Activated naive CD8-positive, alpha-beta T cell (primary cell): ENCODE data around the gene TAP1.

Source experiments
- H3K27ac Mint-ChIP-seq: one replicate; pipeline ENCODE4 v1.8.0; 2021; ENCODE audit warnings: mixed read lengths
- H3K27me3 Mint-ChIP-seq: one replicate; pipeline ENCODE4 v1.8.0; 2021; ENCODE audit warnings: mixed read lengths
- H3K36me3 Mint-ChIP-seq: one replicate; pipeline ENCODE4 v1.8.0; 2021; ENCODE audit warnings: mixed read lengths
- H3K4me1 Mint-ChIP-seq: one replicate; pipeline ENCODE4 v1.8.0; 2021; ENCODE audit warnings: low read depth, mixed read lengths
- H3K4me3 Mint-ChIP-seq: one replicate; pipeline ENCODE4 v1.8.0; 2021; ENCODE audit warnings: mild to moderate bottlenecking, mixed read lengths
- H3K9me3 Mint-ChIP-seq: one replicate; pipeline ENCODE4 v1.8.0; 2021; ENCODE audit warnings: low read depth, mixed read lengths

TAP1 gene

DNA sequence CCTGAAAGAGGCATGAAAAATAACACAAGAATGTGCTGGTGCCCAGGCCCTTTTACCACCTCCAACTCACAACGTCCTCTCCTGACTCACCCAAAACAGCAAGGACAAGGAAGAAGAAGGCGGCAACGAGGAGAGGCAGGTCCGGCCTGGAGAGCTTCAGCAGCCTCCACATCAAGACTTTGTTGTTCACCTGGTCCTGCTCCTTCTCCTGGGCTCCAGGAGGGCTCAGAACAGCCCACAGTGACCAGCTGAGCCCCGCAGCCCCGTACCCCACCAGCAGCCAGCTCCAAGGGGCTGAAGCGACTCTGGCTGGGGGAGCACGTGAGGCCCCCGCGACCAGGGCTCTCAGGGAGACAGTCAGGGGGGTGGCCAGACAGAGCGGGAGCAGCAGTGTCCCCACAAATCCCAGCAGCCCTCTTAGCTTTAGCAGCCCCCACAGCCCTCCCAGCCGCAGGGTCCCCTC, 15.8 kb downstream of the TAP1 start:
- Mint-ChIP-seq H3K9me3 (no peaks in the 10 kb centered on the region), H3K4me3 (peak overlapping the region; percentile 92), H3K27ac (peak overlapping the region; percentile 100), H3K4me1 (peaks cover 84% of the 10 kb centered on the region), H3K36me3 (peaks cover 46% of the 10 kb centered on the region), H3K27me3 (no peaks in the 10 kb centered on the region)

DNA sequence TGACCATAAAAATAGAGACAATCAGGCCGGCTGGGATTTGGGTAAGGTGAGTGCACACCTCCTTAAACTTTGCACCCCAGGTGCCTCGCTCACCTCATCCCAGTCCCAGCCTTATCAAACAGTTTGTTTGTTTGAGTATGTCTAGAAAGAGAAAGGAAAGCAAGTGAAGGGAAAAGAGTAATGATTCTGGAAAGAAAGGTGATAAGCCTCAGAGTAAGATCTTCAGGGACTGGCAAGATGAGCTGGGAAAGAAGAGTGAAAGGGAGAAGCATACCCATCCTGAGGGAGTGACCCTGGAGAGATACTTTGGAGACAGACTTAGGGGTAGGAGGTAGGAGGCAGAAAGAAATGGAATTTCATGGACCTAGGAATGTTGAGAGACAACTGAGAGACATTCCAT, 16.6 kb downstream of the TAP1 start:
- H3K9me3 Mint-ChIP-seq: no peaks in the 10 kb centered on the region
- H3K4me3 Mint-ChIP-seq: peak overlapping the region; percentile 92
- peaks cover 86% of the 10 kb centered on the region for H3K4me1 Mint-ChIP-seq
- H3K36me3 Mint-ChIP-seq: peaks cover 40% of the 10 kb centered on the region
- H3K27me3 Mint-ChIP-seq: no peaks in the 10 kb centered on the region
- peak overlapping the region; percentile 100 for H3K27ac Mint-ChIP-seq

DNA sequence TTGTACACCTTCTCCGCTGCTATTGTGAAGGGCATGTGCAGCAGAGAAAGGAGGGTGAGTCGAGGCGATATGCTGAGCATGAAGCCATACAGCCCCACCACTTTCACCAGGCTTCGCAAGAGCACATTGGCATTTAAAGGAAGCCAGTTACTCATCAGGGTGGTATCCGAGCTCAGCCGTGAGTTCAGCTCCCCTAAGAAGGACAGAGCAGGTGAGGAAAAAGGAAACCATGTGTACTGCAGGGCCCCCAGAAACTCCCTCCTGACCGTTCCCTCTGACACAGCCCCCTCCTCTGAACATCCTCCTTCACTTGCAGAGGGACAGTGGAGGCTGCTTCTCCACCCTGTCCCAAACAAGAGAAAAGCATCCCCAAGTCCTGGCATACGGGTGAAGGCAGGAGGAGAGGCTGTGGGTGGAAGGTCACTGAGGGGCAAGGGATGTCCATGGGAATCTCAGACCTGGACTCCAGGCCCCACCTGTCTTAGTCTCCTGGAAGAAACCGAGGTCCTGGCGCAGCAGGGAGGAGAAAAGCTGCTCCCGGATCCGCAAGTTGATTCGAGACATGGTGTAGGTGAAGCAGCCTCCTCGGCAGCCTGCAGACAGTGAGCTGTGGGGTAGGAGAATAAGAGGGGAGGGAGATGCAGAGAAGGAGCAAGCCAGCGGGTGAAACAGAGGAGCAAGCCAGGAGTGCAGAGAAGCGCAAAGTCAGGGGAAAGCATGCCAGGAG, 18.2 kb downstream of the TAP1 start:
- Mint-ChIP-seq H3K9me3 (no peaks in the 10 kb centered on the region), H3K36me3 (peaks cover 38% of the 10 kb centered on the region), H3K27ac (peak overlapping the region; percentile 100), H3K27me3 (no peaks in the 10 kb centered on the region), H3K4me1 (peaks cover 79% of the 10 kb centered on the region), H3K4me3 (peak overlapping the region; percentile 92)

DNA sequence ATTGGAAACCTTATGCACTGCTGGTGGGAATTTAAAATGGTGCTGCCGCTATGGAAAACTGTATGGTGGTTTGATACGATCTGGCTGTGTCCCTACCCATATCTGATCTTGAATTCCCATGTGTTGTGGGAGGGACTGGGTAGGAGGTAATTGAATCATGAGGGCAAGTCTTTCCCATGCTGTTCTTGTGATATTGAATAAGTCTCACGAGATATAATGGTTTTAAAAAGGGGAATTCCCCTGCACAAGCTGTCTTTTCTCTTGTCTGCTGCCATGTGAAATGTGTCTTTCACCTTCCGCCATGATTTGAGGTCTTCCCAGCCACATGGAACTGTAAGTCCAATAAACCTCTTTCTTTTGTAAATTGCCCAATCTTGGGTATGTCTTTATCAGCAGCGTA, 19.8 kb downstream of the TAP1 start:
- H3K4me1 Mint-ChIP-seq: peaks cover 72% of the 10 kb centered on the region
- peak overlapping the region; percentile 92 for H3K4me3 Mint-ChIP-seq
- H3K27me3 Mint-ChIP-seq: no peaks in the 10 kb centered on the region
- H3K9me3 Mint-ChIP-seq: no peaks in the 10 kb centered on the region
- H3K27ac Mint-ChIP-seq: peak overlapping the region; percentile 100
- peaks cover 34% of the 10 kb centered on the region for H3K36me3 Mint-ChIP-seq

DNA sequence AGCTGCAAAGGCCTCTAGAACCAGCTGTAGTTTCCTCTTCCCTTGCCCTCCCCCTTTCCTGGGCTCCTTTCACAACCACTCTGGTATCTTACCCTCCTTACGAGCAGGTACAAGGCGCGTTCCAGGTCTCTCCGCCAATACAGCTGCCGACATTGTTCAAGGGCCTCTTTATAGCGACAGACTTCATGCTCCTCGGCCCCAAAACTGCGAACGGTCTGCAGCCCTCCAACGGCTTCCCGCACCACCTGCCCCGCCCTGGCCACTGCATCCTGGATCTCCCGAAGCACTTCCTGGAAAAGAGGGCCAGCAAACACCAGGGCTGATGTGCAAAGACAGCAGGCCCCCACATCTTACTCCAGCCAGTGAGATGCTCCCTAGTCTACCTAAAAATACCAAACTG, 21.0 kb downstream of the TAP1 start:
- Mint-ChIP-seq H3K27me3 (no peaks in the 10 kb centered on the region), H3K27ac (no peak overlapping the region), H3K4me3 (peak overlapping the region; percentile 40), H3K9me3 (no peaks in the 10 kb centered on the region), H3K4me1 (peaks cover 74% of the 10 kb centered on the region), H3K36me3 (peaks cover 35% of the 10 kb centered on the region)

DNA sequence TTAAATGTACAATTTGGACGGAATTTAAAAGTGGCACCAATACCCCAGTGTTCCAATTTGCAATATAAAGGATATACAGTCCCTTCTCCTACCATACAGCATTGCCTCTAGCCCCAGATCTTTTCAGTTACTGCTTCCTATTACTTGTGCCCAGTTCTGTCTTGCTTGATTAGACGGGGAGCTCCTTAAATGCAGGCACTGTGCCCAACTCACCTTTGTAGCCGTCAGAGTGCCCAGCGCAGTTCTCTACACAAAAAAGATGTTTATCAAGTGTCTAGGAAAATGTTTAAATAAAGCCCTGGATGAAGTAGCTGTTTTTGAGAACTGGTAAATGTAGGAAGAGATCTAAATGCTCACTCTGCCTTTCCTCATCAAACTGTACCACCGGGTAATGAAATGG, 22.6 kb downstream of the TAP1 start:
- H3K4me3 Mint-ChIP-seq: no peak overlapping the region
- H3K9me3 Mint-ChIP-seq: no peaks in the 10 kb centered on the region
- peaks cover 68% of the 10 kb centered on the region for H3K4me1 Mint-ChIP-seq
- no peaks in the 10 kb centered on the region for H3K27me3 Mint-ChIP-seq
- peak overlapping the region; percentile 70 for H3K27ac Mint-ChIP-seq
- H3K36me3 Mint-ChIP-seq: peaks cover 28% of the 10 kb centered on the region

DNA sequence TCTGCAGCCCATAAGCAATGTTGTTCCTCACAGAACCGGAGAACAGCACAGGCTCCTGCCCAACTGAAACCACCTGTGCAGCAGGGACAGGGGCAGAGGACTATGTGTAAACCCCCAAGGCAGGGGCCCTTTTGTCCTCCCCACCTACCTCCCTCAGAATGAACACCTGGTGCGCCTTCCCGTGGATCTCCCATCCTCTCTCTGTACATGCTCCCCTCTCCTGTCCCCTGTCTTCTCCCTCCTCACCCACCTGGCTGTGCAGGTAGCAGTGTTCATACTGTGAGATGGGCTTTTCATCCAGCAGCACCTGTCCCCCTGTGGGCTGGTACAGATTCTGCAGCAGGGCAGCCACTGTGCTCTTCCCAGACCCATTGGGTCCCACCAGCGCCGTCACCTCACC, 23.5 kb downstream of the TAP1 start:
- Mint-ChIP-seq H3K4me1 (peaks cover 59% of the 10 kb centered on the region), H3K27ac (peak overlapping the region; percentile 66), H3K36me3 (peaks cover 22% of the 10 kb centered on the region)

DNA sequence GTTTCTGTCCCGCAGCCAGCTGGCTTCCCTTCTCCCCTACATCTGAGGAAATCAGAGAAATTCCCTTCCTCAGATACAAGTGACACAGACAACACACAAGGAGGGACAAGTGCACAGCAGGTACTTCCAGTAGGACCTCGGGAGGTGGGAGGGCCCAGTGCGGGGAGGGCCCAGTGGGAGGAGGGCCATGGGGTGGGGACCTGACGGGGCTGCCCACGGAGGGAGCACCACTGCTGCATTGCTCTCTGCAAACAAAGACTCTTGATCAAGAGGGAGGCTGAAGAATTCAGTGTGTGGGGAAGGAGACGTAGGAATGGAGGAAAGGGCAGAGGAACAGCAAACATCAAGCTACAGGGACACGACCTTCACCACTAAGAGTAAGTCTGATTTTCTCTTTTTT, 24.0 kb downstream of the TAP1 start:
- no peaks in the 10 kb centered on the region for H3K9me3 Mint-ChIP-seq
- no peaks in the 10 kb centered on the region for H3K27me3 Mint-ChIP-seq
- H3K4me3 Mint-ChIP-seq: no peak overlapping the region
- H3K27ac Mint-ChIP-seq: peak overlapping the region; percentile 22
- H3K36me3 Mint-ChIP-seq: peaks cover 19% of the 10 kb centered on the region
- peaks cover 54% of the 10 kb centered on the region for H3K4me1 Mint-ChIP-seq

More for the DNA sequence above, 23.5 kb downstream of the TAP1 start:
- Mint-ChIP-seq H3K27me3 (no peaks in the 10 kb centered on the region), H3K4me3 (no peak overlapping the region), H3K9me3 (no peaks in the 10 kb centered on the region)

DNA sequence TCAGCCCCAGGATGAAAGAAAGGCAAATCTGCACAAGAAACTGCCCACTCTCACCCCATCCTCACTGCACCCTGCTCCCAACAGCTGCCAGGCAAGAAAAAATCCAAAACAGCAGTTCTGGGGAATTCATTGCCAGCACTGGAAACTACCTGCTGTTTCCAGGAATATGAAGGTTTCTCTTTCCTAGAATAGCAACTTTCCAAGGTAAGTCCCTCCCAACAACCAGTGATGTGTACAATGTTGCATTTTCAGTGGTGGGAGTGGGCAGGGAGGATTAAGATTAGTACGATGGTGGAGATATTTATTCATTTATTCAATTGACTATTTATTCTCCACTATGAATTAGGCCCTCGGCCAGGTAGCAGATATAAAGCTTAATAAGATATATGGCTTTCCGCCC, 26.5 kb downstream of the TAP1 start:
- Mint-ChIP-seq H3K27me3 (no peaks in the 10 kb centered on the region), H3K36me3 (peaks cover 11% of the 10 kb centered on the region), H3K4me1 (peaks cover 29% of the 10 kb centered on the region), H3K4me3 (no peak overlapping the region), H3K9me3 (no peaks in the 10 kb centered on the region), H3K27ac (peak overlapping the region; percentile 69)

DNA sequence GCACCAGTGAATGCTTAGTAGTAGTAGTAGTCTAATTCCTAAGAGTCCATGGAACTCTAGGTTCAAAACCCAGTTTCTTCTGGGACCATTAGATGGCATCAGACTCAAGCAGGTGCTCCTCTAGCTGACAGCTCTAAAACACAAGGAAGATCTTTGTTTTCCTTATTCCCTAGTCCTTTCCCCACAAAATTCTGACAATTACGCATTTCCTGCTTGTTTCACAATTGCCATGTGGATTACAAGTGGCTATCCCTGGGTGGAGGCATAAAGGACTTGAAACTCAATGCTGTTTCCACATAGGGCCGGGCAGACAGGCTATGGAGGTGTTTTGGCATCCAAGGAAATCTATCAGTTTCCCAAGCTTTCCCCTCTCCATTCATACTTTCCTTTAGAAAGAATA, 27.5 kb downstream of the TAP1 start:
- no peaks in the 10 kb centered on the region for H3K27me3 Mint-ChIP-seq

DNA sequence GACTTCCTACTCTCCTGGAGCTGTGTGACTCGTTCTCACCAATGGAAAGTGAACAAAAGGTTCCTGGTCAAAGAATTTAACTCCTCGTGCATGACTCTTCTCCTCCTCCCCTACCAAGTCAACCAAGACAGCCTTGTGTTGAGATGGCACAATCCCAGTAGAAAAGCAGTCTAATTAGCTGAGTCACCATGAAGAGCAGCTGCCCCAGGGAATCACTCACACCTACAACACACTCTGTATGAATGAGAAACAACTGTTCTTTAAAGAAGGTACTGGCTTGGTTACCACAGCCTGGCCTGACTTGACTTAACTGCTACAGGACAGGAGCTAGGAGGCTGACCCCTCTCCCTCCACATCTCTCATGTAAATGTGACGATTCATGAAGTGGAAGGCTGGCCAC, 33.8 kb downstream of the TAP1 start:
- no peak overlapping the region for H3K27ac Mint-ChIP-seq
- H3K4me1 Mint-ChIP-seq: peaks cover 2% of the 10 kb centered on the region
- H3K27me3 Mint-ChIP-seq: no peaks in the 10 kb centered on the region
- no peak overlapping the region for H3K4me3 Mint-ChIP-seq
- no peaks in the 10 kb centered on the region for H3K9me3 Mint-ChIP-seq
- H3K36me3 Mint-ChIP-seq: peaks cover 7% of the 10 kb centered on the region

More for the DNA sequence above, 27.5 kb downstream of the TAP1 start:
- H3K4me1 Mint-ChIP-seq: peaks cover 22% of the 10 kb centered on the region
- peaks cover 7% of the 10 kb centered on the region for H3K36me3 Mint-ChIP-seq
- peak overlapping the region; percentile 61 for H3K27ac Mint-ChIP-seq
- no peaks in the 10 kb centered on the region for H3K9me3 Mint-ChIP-seq
- no peak overlapping the region for H3K4me3 Mint-ChIP-seq

DNA sequence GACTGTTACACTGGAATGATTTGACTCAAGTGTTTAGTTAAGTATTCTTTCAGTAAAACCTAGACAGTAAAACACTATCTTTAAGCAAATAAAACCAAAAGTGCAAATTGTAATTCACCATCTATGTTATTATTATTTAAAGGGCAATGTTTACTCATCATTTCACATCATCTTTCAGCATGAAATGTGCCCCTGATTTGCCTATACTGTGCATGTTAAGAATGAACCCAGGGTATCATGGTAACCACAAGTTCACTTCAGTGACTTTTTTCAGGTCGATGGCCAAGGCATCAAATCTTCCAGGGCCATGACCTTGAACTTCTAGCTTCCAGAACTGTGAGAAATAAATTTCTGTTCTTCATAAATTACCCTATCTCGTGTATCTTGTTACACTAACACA, 34.6 kb downstream of the TAP1 start:
- Mint-ChIP-seq H3K27ac (no peak overlapping the region), H3K27me3 (no peaks in the 10 kb centered on the region), H3K9me3 (no peaks in the 10 kb centered on the region), H3K4me3 (no peak overlapping the region), H3K36me3 (peaks cover 10% of the 10 kb centered on the region), H3K4me1 (peaks cover 2% of the 10 kb centered on the region)

DNA sequence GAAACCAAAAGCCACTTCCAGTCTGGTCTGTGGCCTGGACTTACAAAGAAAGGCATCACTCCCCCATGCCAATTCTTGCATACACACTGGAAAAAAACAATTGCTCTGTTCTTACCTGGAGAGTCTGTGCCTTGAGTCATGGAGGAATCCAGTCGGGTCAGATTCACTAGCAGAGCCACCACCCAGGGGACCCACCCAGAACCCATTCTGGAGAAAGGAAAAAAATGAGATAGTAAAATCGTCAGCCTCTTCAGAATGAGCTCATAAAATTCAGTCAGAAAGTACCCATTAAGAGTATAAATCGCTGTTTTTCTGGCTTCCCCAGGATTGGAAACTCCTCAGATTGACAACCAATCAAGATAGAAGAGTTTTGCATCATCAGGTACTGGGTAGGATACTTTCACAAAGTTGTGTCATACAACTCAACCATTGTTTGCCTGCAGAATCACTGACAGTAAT, 36.7 kb downstream of the TAP1 start, which contains the start of gene HLA-DOB:
TSS of gene HLA-DOB (minus strand) at position 257 of the 459 bp plus-strand sequence. CDS start at position 206, 51 bp downstream.
- H3K4me1 Mint-ChIP-seq: peaks cover 2% of the 10 kb centered on the region
- no peaks in the 10 kb centered on the region for H3K9me3 Mint-ChIP-seq
- H3K27me3 Mint-ChIP-seq: no peaks in the 10 kb centered on the region
- H3K36me3 Mint-ChIP-seq: peaks cover 14% of the 10 kb centered on the region
- no peak within 1 kb of the TSS for H3K27ac Mint-ChIP-seq
- H3K4me3 Mint-ChIP-seq: no peak within 1 kb of the TSS

DNA sequence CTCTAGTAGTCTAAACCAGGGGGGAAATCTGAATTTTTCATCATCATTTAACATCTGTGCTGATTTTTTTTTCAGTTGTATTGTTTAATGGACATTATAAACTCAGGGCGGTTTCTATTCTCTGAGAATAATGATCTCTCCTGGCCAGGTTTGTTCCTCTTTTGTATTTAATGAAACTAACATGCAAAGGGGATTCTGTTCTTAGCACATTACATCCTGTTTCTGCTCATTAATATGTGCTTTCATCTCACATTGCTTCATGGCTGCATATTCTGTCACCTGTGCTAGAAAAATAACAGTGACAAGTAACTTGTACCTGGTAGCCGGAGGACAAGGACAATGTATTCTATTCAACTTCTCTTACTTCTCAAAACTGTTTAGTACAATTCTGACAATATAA, 37.5 kb downstream of the TAP1 start:
- H3K9me3 Mint-ChIP-seq: no peaks in the 10 kb centered on the region
- H3K4me3 Mint-ChIP-seq: no peak overlapping the region
- H3K27ac Mint-ChIP-seq: no peak overlapping the region
- H3K4me1 Mint-ChIP-seq: peaks cover 2% of the 10 kb centered on the region
- no peaks in the 10 kb centered on the region for H3K27me3 Mint-ChIP-seq
- H3K36me3 Mint-ChIP-seq: peaks cover 14% of the 10 kb centered on the region

DNA sequence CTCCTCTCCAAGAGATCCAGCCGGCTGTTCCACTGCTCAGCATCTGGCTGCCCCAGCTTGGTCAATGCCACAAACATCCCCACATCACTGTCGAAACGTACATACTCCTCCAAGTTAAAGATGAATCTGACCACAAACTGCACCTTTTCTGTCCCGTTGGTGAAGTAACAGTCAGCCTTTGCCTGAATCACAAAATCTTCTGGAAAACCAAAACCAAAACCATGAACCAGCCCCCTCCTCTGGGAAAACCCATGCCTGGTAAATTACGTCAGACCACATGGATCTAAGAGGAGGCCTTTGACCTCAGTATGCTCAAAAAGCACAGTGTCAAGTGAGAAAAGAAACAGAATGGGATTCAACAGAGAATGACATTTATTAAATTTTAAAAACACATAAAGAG, 38.4 kb downstream of the TAP1 start:
- Mint-ChIP-seq H3K27me3 (no peaks in the 10 kb centered on the region), H3K4me1 (peaks cover 2% of the 10 kb centered on the region), H3K9me3 (no peaks in the 10 kb centered on the region), H3K4me3 (no peak overlapping the region), H3K27ac (no peak overlapping the region), H3K36me3 (peaks cover 14% of the 10 kb centered on the region)

DNA sequence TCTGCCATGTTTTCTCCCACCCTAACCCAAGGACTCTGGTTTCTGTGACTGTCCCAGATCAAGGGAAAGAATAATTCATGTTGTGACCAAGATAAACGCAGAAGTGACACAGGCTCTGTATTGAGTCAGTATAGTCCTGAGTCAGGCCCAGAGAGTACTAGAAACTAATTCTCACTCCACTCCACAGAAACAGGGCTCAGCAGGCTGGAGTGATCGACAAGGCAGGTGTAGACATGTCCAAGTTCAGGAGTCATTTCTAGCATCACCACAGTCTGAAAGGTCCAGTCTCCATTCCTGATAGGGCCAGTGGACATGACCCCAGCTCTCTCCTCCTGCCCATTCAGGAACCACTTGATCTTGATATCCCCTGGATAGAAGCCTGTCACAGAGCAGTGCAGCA, 39.4 kb downstream of the TAP1 start:
- Mint-ChIP-seq H3K4me3 (no peak overlapping the region), H3K36me3 (peaks cover 11% of the 10 kb centered on the region), H3K4me1 (peaks cover 2% of the 10 kb centered on the region), H3K27me3 (no peaks in the 10 kb centered on the region), H3K9me3 (no peaks in the 10 kb centered on the region), H3K27ac (no peak overlapping the region)
